Duodenal mucosa (tissue), 2 donors: ENCODE results near the gene APBB2.

Source experiments
- H3K27ac ChIP-seq: one replicate; pipeline ENCODE4 v1.7.0; 2013; ENCODE audit warnings: low read depth, low read length
- H3K27me3 ChIP-seq, 2 donors: one replicate each; pipeline ENCODE4 v1.7.0; 2013; ENCODE audit warnings: low read length in 2 of 2, control low read depth in 1 of 2; ENCODE audit not compliant: insufficient read depth in 2 of 2, control insufficient read depth in 1 of 2
- H3K36me3 ChIP-seq, 2 donors: one replicate each; pipeline ENCODE4 v1.7.0; 2013; ENCODE audit warnings: low read length in 2 of 2, control low read depth in 1 of 2; ENCODE audit not compliant: insufficient read depth in 2 of 2, control insufficient read depth in 1 of 2
- H3K4me1 ChIP-seq, 2 donors: one replicate each; pipeline ENCODE4 v1.7.0; 2013; ENCODE audit warnings: low read length in 2 of 2, control low read depth in 1 of 2; ENCODE audit not compliant: insufficient read depth in 2 of 2, control insufficient read depth in 1 of 2
- H3K4me3 ChIP-seq, 2 donors: one replicate each; pipeline ENCODE4 v1.7.0; 2013; ENCODE audit warnings: low read length in 2 of 2, low read depth in 1 of 2
- H3K9ac ChIP-seq, 2 donors: one replicate each; pipeline ENCODE4 v1.7.0; 2013; ENCODE audit warnings: low read length in 2 of 2, low read depth in 1 of 2
- H3K9me3 ChIP-seq, 2 donors: one replicate each; pipeline ENCODE4 v1.7.0; 2013; ENCODE audit warnings: low read length in 2 of 2, control low read depth in 1 of 2; ENCODE audit not compliant: control insufficient read depth in 1 of 2

Gene APBB2

GRCh38 chr4:41072021-41072777 is 142.1 kb downstream of the APBB2 start:
- H3K36me3 ChIP-seq: no peaks in the 10 kb centered on the region
- H3K9me3 ChIP-seq: no peaks in the 10 kb centered on the region
- H3K27me3 ChIP-seq: no peaks in the 10 kb centered on the region
- H3K4me3 ChIP-seq: no peak overlapping the region
- no peak overlapping the region for H3K9ac ChIP-seq
- peaks cover 0 to 6% of the 10 kb centered on the region in 2 donors for H3K4me1 ChIP-seq
- no peak overlapping the region for H3K27ac ChIP-seq

GRCh38 chr4:41070516-41071281 is 143.6 kb downstream of the APBB2 start:
- Histone ChIP-seq H3K36me3 (no peaks in the 10 kb centered on the region), H3K9ac (no peak overlapping the region), H3K27me3 (no peaks in the 10 kb centered on the region), H3K4me3 (no peak overlapping the region), H3K9me3 (no peaks in the 10 kb centered on the region), H3K27ac (no peak overlapping the region), H3K4me1 (peaks cover 0 to 6% of the 10 kb centered on the region in 2 donors)

GRCh38 chr4:41069838-41070237 is 144.5 kb downstream of the APBB2 start:
- Histone ChIP-seq H3K4me1 (peaks cover 0 to 6% of the 10 kb centered on the region in 2 donors), H3K4me3 (no peak overlapping the region), H3K9me3 (no peaks in the 10 kb centered on the region), H3K36me3 (no peaks in the 10 kb centered on the region), H3K9ac (no peak overlapping the region), H3K27ac (no peak overlapping the region), H3K27me3 (no peaks in the 10 kb centered on the region)

GRCh38 chr4:41069257-41069656 is 145.1 kb downstream of the APBB2 start:
- Histone ChIP-seq H3K27me3 (no peaks in the 10 kb centered on the region), H3K4me1 (peaks cover 0 to 6% of the 10 kb centered on the region in 2 donors), H3K9me3 (no peaks in the 10 kb centered on the region), H3K9ac (no peak overlapping the region), H3K27ac (no peak overlapping the region), H3K4me3 (no peak overlapping the region), H3K36me3 (no peaks in the 10 kb centered on the region)

GRCh38 chr4:41067369-41067768 is 147.0 kb downstream of the APBB2 start:
- H3K27ac ChIP-seq: no peak overlapping the region
- no peaks in the 10 kb centered on the region for H3K9me3 ChIP-seq
- H3K4me3 ChIP-seq: no peak overlapping the region
- no peaks in the 10 kb centered on the region for H3K27me3 ChIP-seq
- no peaks in the 10 kb centered on the region for H3K36me3 ChIP-seq
- peaks cover 0 to 6% of the 10 kb centered on the region in 2 donors for H3K4me1 ChIP-seq
- no peak overlapping the region for H3K9ac ChIP-seq

GRCh38 chr4:41066049-41066448 is 148.3 kb downstream of the APBB2 start:
- H3K9me3 ChIP-seq: no peaks in the 10 kb centered on the region
- no peaks in the 10 kb centered on the region for H3K27me3 ChIP-seq
- H3K4me1 ChIP-seq: peaks cover 0 to 6% of the 10 kb centered on the region in 2 donors
- no peak overlapping the region for H3K9ac ChIP-seq
- H3K36me3 ChIP-seq: no peaks in the 10 kb centered on the region
- no peak overlapping the region for H3K4me3 ChIP-seq
- H3K27ac ChIP-seq: no peak overlapping the region

GRCh38 chr4:41065434-41066006 is 148.8 kb downstream of the APBB2 start:
- Histone ChIP-seq H3K9me3 (no peaks in the 10 kb centered on the region), H3K27me3 (no peaks in the 10 kb centered on the region), H3K4me3 (no peak overlapping the region), H3K4me1 (peaks cover 0 to under 1% of the 10 kb centered on the region in 2 donors), H3K36me3 (no peaks in the 10 kb centered on the region), H3K9ac (no peak overlapping the region), H3K27ac (no peak overlapping the region)

- Histone ChIP-seq H3K9me3 (no peaks in the 10 kb centered on the region), H3K36me3 (no peaks in the 10 kb centered on the region), H3K27me3 (no peaks in the 10 kb centered on the region), H3K27ac (no peak overlapping the region), H3K9ac (no peak overlapping the region), H3K4me1 (no peaks in the 10 kb centered on the region), H3K4me3 (no peak overlapping the region)
Observed at GRCh38 chr4:41064953-41065352, 149.4 kb downstream of the APBB2 start.

- no peak overlapping the region for H3K9ac ChIP-seq
- H3K9me3 ChIP-seq: no peaks in the 10 kb centered on the region
- no peaks in the 10 kb centered on the region for H3K36me3 ChIP-seq
- H3K4me1 ChIP-seq: no peaks in the 10 kb centered on the region
- H3K4me3 ChIP-seq: no peak overlapping the region
- H3K27me3 ChIP-seq: no peaks in the 10 kb centered on the region
- no peak overlapping the region for H3K27ac ChIP-seq
Observed at GRCh38 chr4:41061482-41062185, 152.7 kb downstream of the APBB2 start.
